ENCODE data around the gene ADAMTS1. TPM values are rescaled to one million over a fixed set of nuclear protein-coding genes. Genes with fewer than 3 reads are reported as not detected.

The ADAMTS1 gene
- total and polyA plus RNA-seq, 2 donors (not counting 1 experiment from before 2014, with no cell fraction given) = 186 to 200 TPM

- H3K36me3 ChIP-seq (ENCODE audit: control insufficient read depth, insufficient read depth, low read length) = no peaks in the 10 kb centered on the region
- H3K79me2 ChIP-seq (ENCODE audit: control insufficient read depth, insufficient read depth, low read length) = no peaks in the 10 kb centered on the region
These were observed 7.2 kb upstream of the ADAMTS1 start for GRCh38 chr21:26852423-26852822.

GRCh38 chr21:26851109-26851944, 6.1 kb upstream of the ADAMTS1 start:
- H3K4me3 ChIP-seq (replicated peaks in 1 of 4; ENCODE audit: control extremely low read depth in 1 of 4, insufficient read depth in 1 of 4, low read depth in 3 of 4, low read length in 4 of 4) = no peak overlapping the region
- no peaks in the 10 kb centered on the region for H3K79me2 ChIP-seq (ENCODE audit: control insufficient read depth, insufficient read depth, low read length)
- TF ChIP-seq EZH2 (IDR thresholded peaks at IDR 0.05; ENCODE audit: low read length, missing control alignments) (no peak), CTCF (conservative IDR thresholded peaks at IDR 0.05 in 1 of 2, IDR thresholded peaks at IDR 0.05 in 1 of 2; ENCODE audit: low read depth in 1 of 2, low read length in 2 of 2) (no peak)
- H3K4me1 ChIP-seq (ENCODE audit: control insufficient read depth, extremely low read depth, insufficient read depth, low read length) = no peaks in the 10 kb centered on the region
- no peaks in the 10 kb centered on the region for H3K9me3 ChIP-seq (ENCODE audit: control insufficient read depth, insufficient read depth, low read depth, low read length)
- no peak overlapping the region for H3K4me2 ChIP-seq (ENCODE audit: extremely low read depth, insufficient read depth, low read length)
- H3K36me3 ChIP-seq (ENCODE audit: control insufficient read depth, insufficient read depth, low read length) = no peaks in the 10 kb centered on the region
- no peaks in the 10 kb centered on the region for H4K20me1 ChIP-seq (ENCODE audit: control insufficient read depth, extremely low read depth, insufficient read depth, low read length)
- H3K27ac ChIP-seq (ENCODE audit: insufficient read depth, low read length) = no peak overlapping the region
- H2AFZ ChIP-seq (ENCODE audit: low read length) = no peak overlapping the region
- H3K27me3 ChIP-seq (ENCODE audit: control insufficient read depth, insufficient read depth, low read length) = no peaks in the 10 kb centered on the region
- no peak overlapping the region for H3K9ac ChIP-seq (ENCODE audit: insufficient read depth, low read length)
- peak in 1 of 2 donors; percentile 6 for DNase-seq (ENCODE audit: low read depth in 2 of 2)

More at GRCh38 chr21:26852423-26852822, 7.2 kb upstream of the ADAMTS1 start:
- Histone ChIP-seq H3K4me1 (ENCODE audit: control insufficient read depth, extremely low read depth, insufficient read depth, low read length) (no peaks in the 10 kb centered on the region), H3K4me3 (replicated peaks in 1 of 4; ENCODE audit: control extremely low read depth in 1 of 4, insufficient read depth in 1 of 4, low read depth in 3 of 4, low read length in 4 of 4) (no peak overlapping the region), H3K27ac (ENCODE audit: insufficient read depth, low read length) (no peak overlapping the region), H3K9ac (ENCODE audit: insufficient read depth, low read length) (no peak overlapping the region), H3K27me3 (ENCODE audit: control insufficient read depth, insufficient read depth, low read length) (no peaks in the 10 kb centered on the region), H3K9me3 (ENCODE audit: control insufficient read depth, insufficient read depth, low read depth, low read length) (no peaks in the 10 kb centered on the region), H2AFZ (ENCODE audit: low read length) (no peak overlapping the region), H3K4me2 (ENCODE audit: extremely low read depth, insufficient read depth, low read length) (no peak overlapping the region), H4K20me1 (ENCODE audit: control insufficient read depth, extremely low read depth, insufficient read depth, low read length) (no peaks in the 10 kb centered on the region)
- TF ChIP-seq CTCF (conservative IDR thresholded peaks at IDR 0.05 in 1 of 2, IDR thresholded peaks at IDR 0.05 in 1 of 2; ENCODE audit: low read depth in 1 of 2, low read length in 2 of 2) (no peak), EZH2 (IDR thresholded peaks at IDR 0.05; ENCODE audit: low read length, missing control alignments) (no peak)
- no peak for DNase-seq (ENCODE audit: low read depth in 2 of 2)

DNA sequence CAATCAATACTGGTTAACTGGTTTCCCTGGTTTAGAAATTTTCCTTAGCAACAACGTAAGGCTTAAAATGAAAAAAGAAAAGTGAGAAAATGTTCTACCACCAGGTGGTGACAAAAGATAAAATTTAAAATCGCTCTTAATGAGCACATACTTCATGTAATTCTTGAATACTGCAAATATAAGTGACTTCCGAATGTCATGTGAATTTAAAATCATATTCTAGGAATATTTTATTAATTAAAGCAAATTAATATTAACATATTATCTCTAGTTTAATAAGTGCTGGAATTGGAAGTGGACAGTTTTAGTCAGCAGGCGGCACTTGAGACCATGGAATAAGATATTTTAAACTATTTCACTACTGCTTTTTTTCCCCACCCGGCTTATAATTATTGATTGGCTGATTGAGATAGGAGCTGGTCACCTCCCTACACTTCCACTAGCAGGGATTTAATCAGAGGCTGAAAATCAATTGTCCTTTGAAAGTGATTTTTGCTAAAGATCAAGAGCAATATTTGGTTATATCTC, 5.0 kb upstream of the ADAMTS1 start:
- Histone ChIP-seq H2AFZ (ENCODE audit: low read length) (no peak overlapping the region), H3K4me3 (replicated peaks in 1 of 4; ENCODE audit: control extremely low read depth in 1 of 4, insufficient read depth in 1 of 4, low read depth in 3 of 4, low read length in 4 of 4) (peak overlapping the region in 1 of 4 experiments; percentile 28), H3K27ac (ENCODE audit: insufficient read depth, low read length) (no peak overlapping the region), H3K4me1 (ENCODE audit: control insufficient read depth, extremely low read depth, insufficient read depth, low read length) (no peaks in the 10 kb centered on the region), H3K27me3 (ENCODE audit: control insufficient read depth, insufficient read depth, low read length) (no peaks in the 10 kb centered on the region), H3K9me3 (ENCODE audit: control insufficient read depth, insufficient read depth, low read depth, low read length) (no peaks in the 10 kb centered on the region), H4K20me1 (ENCODE audit: control insufficient read depth, extremely low read depth, insufficient read depth, low read length) (no peaks in the 10 kb centered on the region), H3K9ac (ENCODE audit: insufficient read depth, low read length) (no peak overlapping the region), H3K79me2 (ENCODE audit: control insufficient read depth, insufficient read depth, low read length) (no peaks in the 10 kb centered on the region), H3K4me2 (ENCODE audit: extremely low read depth, insufficient read depth, low read length) (peak overlapping the region; percentile 78), H3K36me3 (ENCODE audit: control insufficient read depth, insufficient read depth, low read length) (no peaks in the 10 kb centered on the region)
- DNase-seq (ENCODE audit: low read depth in 2 of 2) = peak; percentile 29 to 75
- peak; percentile 61 to 70 for TF ChIP-seq CTCF (conservative IDR thresholded peaks at IDR 0.05 in 1 of 2, IDR thresholded peaks at IDR 0.05 in 1 of 2; ENCODE audit: low read depth in 1 of 2, low read length in 2 of 2)
- TF ChIP-seq EZH2 (IDR thresholded peaks at IDR 0.05; ENCODE audit: low read length, missing control alignments) = no peak

Data from fibroblast of lung (primary cell).